Gastroesophageal sphincter (tissue), 4 donors: ENCODE results near the gene LOC101059915. TPM values are rescaled to one million over a fixed set of nuclear protein-coding genes. Genes with fewer than 3 reads are reported as not detected.
"Not testable (repeated sequence)": the region's sequence is repeated elsewhere in the genome, so short reads cannot be mapped to it uniquely, and the experiment has no call there.

Experiments used
- ATAC-seq: fragments of 150-250 bp; one replicate; pipeline ENCODE4 v1.9.1; 2016; ENCODE audit warnings: mild to moderate bottlenecking, moderate library complexity
- H3K27ac ChIP-seq, 4 donors: fragments of 200-600 bp; sonication (generic) in 3 of 4; 1 replicate in 3 of 4; 2 replicates in 1 of 4; pipeline ENCODE4 v1.5.1; 2016 to 2019
- H3K27me3 ChIP-seq: fragments of 200-600 bp; sonication (generic); one replicate; pipeline ENCODE4 v1.5.1; 2019
- H3K36me3 ChIP-seq, 2 donors: fragments of 200-600 bp; sonication (generic); one replicate each; pipeline ENCODE4 v1.5.1; 2019; ENCODE audit warnings: control low read depth in 1 of 2
- H3K4me1 ChIP-seq, 3 donors: fragments of 200-600 bp; sonication (generic); 1 replicate in 2 of 3; 2 replicates in 1 of 3; pipeline ENCODE4 v1.5.1; 2016 to 2019; ENCODE audit warnings: control low read depth in 2 of 3
- H3K4me3 ChIP-seq, 2 donors: fragments of 200-600 bp; sonication (generic); one replicate each; pipeline ENCODE4 v1.5.1; 2019; ENCODE audit warnings: mild to moderate bottlenecking in 1 of 2, moderate library complexity in 1 of 2
- H3K9me3 ChIP-seq, 3 donors: fragments of 200-600 bp; sonication (generic); one replicate each; pipeline ENCODE4 v1.5.1; 2017 to 2019; ENCODE audit warnings: control low read depth in 2 of 3
- WGBS, 2 donors: methylation state at CpG; one replicate each; pipeline ENCODE4 v1.1.5; 2018; ENCODE audit warnings: low coverage in 1 of 2; 5-methylcytosine and 5-hydroxymethylcytosine counted together
- small RNA-seq, 4 donors: library from RNA; depleted of rRNA; stranded (forward); fragments of <200 nt; gene quantifications; one replicate each; pipeline ENCODE3, GENCODE V24; 2016
- total RNA-seq, 4 donors: library from RNA; depleted of rRNA; stranded (reverse); fragments of >200 nt; gene quantifications; one replicate each; pipeline ENCODE4 v1.1.0, GENCODE V29; 2016

LOC101059915 gene

DNA sequence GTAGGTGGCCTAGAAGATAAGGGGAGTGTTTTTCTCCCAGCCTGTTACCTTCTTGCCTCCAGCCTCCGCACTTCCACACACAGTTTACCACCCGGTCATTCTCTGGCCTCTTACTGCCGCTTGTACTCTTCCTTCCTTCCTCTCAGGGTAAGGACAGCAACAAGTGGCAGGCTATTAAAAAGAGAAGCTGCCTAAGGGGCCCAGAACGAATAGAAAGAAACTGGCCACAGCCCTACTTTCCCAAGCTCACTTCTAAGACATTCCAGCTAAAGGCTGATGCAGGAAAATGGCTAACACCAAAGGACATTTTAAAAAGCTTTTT lies 31.6 kb downstream of the LOC101059915 start:
- H3K36me3 ChIP-seq, H3K4me3 ChIP-seq, ATAC-seq, H3K4me1 ChIP-seq, H3K9me3 ChIP-seq, H3K27me3 ChIP-seq, H3K27ac ChIP-seq: not testable (repeated sequence)
- no CpG with 5 or more reads among the region's 4 CpGs for WGBS, 2 donors

DNA sequence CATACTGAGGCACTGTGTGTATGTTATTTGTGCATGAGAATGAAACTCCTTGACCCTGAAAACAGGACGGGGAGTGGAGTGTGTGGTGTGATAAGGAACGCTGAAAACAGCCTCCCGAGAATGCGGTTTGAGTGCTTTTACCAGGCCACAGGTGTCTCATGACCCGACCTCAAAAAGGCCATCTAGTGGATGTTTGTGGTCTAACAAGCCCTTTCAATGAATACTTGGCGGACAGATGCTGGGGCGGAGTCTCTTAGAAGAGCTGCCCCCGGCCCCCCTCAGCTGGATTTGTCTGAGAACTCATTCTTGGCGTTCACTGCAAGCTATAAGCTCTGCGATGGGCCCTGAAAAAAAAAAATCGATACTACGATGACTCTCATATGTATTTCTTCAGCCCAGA lies 35.5 kb downstream of the LOC101059915 start:
- ATAC-seq, H3K4me3 ChIP-seq, H3K27me3 ChIP-seq, H3K27ac ChIP-seq, H3K4me1 ChIP-seq, H3K9me3 ChIP-seq, H3K36me3 ChIP-seq: not testable (repeated sequence)
- no CpG with 5 or more reads among the region's 12 CpGs for WGBS, 2 donors

GRCh38 chrX:71714064-71714463 lies 46.7 kb downstream of the LOC101059915 start:
- whole genome bisulfite sequencing, 2 donors = no CpG with 5 or more reads among the region's 14 CpGs

GRCh38 chrX:71715551-71715950 lies 48.2 kb downstream of the LOC101059915 start:
- WGBS, 2 donors = no CpG with 5 or more reads among the region's 8 CpGs

More at GRCh38 chrX:71714064-71714463, 46.7 kb downstream of the LOC101059915 start:
- H3K4me3 ChIP-seq, H3K27me3 ChIP-seq, H3K27ac ChIP-seq, ATAC-seq, H3K9me3 ChIP-seq, H3K4me1 ChIP-seq, H3K36me3 ChIP-seq: not testable (repeated sequence)

DNA sequence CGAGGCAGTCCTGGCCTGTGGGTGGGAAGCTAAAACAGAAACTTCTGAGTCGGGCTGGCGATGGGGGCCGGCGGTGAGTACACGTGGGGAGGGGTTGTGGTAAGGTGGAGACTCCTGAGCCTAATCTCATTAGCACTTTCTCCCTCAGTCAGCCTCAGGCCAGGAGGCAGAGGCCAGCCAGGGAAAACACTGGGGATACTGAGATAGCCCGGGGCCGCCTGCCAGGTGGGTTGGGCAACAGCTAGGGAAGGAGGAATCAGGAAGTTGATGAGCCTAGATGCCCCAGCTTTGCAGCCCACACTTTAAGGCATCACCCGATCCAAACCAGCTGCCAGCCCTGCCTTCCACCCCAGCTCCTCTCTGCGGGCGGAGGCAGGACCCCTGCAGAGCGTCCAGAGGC lies 49.0 kb downstream of the LOC101059915 start:
- ATAC-seq, H3K27ac ChIP-seq, H3K4me1 ChIP-seq, H3K27me3 ChIP-seq, H3K4me3 ChIP-seq, H3K9me3 ChIP-seq, H3K36me3 ChIP-seq: not testable (repeated sequence)
- WGBS, 2 donors = no CpG with 5 or more reads among the region's 12 CpGs

More at GRCh38 chrX:71715551-71715950, 48.2 kb downstream of the LOC101059915 start:
- H3K4me1 ChIP-seq, H3K9me3 ChIP-seq, H3K27me3 ChIP-seq, ATAC-seq, H3K36me3 ChIP-seq, H3K27ac ChIP-seq, H3K4me3 ChIP-seq: not testable (repeated sequence)

DNA sequence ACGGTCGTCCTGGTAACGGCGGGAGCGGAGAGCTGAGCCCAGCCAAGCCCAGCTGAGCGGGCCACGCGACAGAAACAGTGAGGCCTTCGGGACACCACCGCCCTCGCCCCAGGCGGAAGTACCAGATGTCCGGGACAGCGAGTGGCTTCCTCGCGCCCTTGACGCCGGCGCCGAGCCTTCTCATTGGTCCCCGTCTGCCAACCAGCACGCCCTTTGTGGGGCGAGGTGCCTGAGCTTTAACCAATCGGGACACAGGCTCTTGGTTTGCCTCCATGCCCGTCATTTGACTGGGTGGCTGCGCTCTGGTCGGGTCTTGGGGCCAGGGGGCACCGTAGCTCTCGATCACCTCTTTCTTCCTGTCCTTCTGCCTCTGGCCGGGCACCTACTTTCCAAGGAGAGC lies 50.8 kb downstream of the LOC101059915 start, which contains the start of gene CXorf49:
CXorf49 (minus strand) TSS at position 101 of the 400 bp plus-strand sequence. CDS start 134 bp downstream, outside the sequence.
- H3K4me1 ChIP-seq, H3K27me3 ChIP-seq, H3K4me3 ChIP-seq, ATAC-seq, H3K27ac ChIP-seq, H3K36me3 ChIP-seq, H3K9me3 ChIP-seq: not testable (repeated sequence)
- no CpG with 5 or more reads among the region's 30 CpGs for WGBS, 2 donors

DNA sequence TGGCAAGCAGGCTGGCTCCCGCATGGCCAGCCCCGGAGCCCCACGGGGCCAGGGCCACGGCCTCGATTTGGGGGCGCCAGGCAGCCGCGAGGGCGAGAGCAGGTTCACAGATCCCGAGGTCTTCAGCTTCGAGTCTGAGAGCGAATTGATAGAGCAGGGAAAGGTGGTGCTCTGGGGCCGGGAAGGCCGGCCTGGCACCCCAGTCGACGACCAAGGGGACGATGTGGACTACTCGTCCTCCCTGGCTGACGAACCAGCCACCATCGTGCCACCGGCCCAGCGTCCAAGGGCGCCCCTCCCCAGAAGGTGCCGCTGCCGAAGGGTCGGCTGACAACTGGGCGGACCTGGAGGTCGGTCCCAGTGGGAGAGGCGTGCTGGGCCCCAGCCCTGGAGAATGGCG lies 51.8 kb downstream of the LOC101059915 start:
- not testable (repeated sequence) for H3K27me3 ChIP-seq, H3K9me3 ChIP-seq, ATAC-seq, H3K4me3 ChIP-seq, H3K4me1 ChIP-seq, H3K36me3 ChIP-seq, H3K27ac ChIP-seq
- no CpG with 5 or more reads among the region's 30 CpGs for whole genome bisulfite sequencing, 2 donors

GRCh38 chrX:71720289-71720886 lies 53.0 kb downstream of the LOC101059915 start:
- H3K4me1 ChIP-seq, H3K27me3 ChIP-seq, H3K27ac ChIP-seq, H3K36me3 ChIP-seq, H3K9me3 ChIP-seq, ATAC-seq, H3K4me3 ChIP-seq: not testable (repeated sequence)
- no CpG with 5 or more reads among the region's 20 CpGs for WGBS, 2 donors

Small RNA genes lying within 50 kb of the gene (small RNA-seq; reads per million reads assigned to genes)
- gene BX276092.4 = 0 reads per million in 4 donors

Other genes with a start within 250 kb of the LOC101059915 start
- 100 to 1,000 TPM in 2 of 4 donors, 10 to 100 TPM in 2; 49.6 to 156 (median 88.8) TPM for gene OGT, start 134.4 kb upstream of the LOC101059915 start, total RNA-seq
- gene GCNA, start 89.1 kb upstream of the LOC101059915 start, total RNA-seq = 1 to 10 TPM in 3 of 4 donors, under 1 TPM in 1; 0.89 to 2.6 (median 1.6) TPM
- under 1 TPM in 1 of 4 donors, not detected in 3; 0.54 TPM for gene CXCR3, start 49.0 kb upstream of the LOC101059915 start, total RNA-seq
- gene CXorf49, start 50.7 kb downstream of the LOC101059915 start, total RNA-seq = not detected
- not detected for gene CXorf49B, start 95.8 kb downstream of the LOC101059915 start, total RNA-seq
- 10 to 100 TPM; 10.4 to 35.8 (median 13.9) TPM for gene NHSL2, start 243.3 kb downstream of the LOC101059915 start, total RNA-seq